Stomach (tissue), 9 donors: ENCODE data around the gene RPL18. TPM values are rescaled to one million over a fixed set of nuclear protein-coding genes. Genes with fewer than 3 reads are reported as not detected.

Source experiments
- DNase-seq, 2 donors: peaks; one replicate each; pipeline versions ENCODE4 v3.0.0 to v3.0.0-alpha.2; 2013 to 2019
- H3K27ac ChIP-seq, 5 donors: fragments of 200-600 bp in 4 of 5; sonication (generic) in 4 of 5; one replicate each; pipeline ENCODE4 v1.5.1; 2013 to 2019; ENCODE audit warnings: mild to moderate bottlenecking in 1 of 5, moderate library complexity in 1 of 5
- H3K27me3 ChIP-seq, 3 donors: fragments of 200-600 bp; sonication (generic); one replicate each; pipeline ENCODE4 v1.5.1; 2017 to 2019; ENCODE audit warnings: mixed run types in 1 of 3
- H3K36me3 ChIP-seq, 4 donors: fragments of 200-600 bp; sonication (generic); 1 replicate in 3 of 4; 2 replicates in 1 of 4; pipeline ENCODE4 v1.5.1; 2016 to 2019
- H3K4me1 ChIP-seq, 4 donors: fragments of 200-600 bp; sonication (generic); one replicate each; pipeline ENCODE4 v1.5.1; 2016 to 2019
- H3K4me3 ChIP-seq, 4 donors: fragments of 200-600 bp; sonication (generic) in 3 of 4; one replicate each; pipeline ENCODE4 v1.5.1; 2016 to 2019; ENCODE audit warnings: mild to moderate bottlenecking in 1 of 4
- H3K9me3 ChIP-seq, 4 donors: fragments of 200-600 bp; sonication (generic); one replicate each; pipeline ENCODE4 v1.5.1; 2016 to 2019
- EP300 ChIP-seq: sonication (generic); formaldehyde crosslinking; IDR thresholded peaks from one replicate; pipeline ENCODE4 v1.6.1; 2017; ENCODE audit warnings: antibody characterized with exemption
- POLR2A ChIP-seq, 4 donors: fragments of 450-650 bp; IDR thresholded peaks; one replicate each; pipeline ENCODE4 v1.6.1; 2016; ENCODE audit warnings: antibody characterized with exemption in 4 of 4, control low read depth in 2 of 4, mild to moderate bottlenecking in 1 of 4, moderate library complexity in 1 of 4
- POLR2AphosphoS5 ChIP-seq, 3 donors: sonication (generic); formaldehyde crosslinking; IDR thresholded peaks; one replicate each; pipeline ENCODE4 v1.6.1; 2016; ENCODE audit warnings: antibody characterized with exemption in 3 of 3
- WGBS, 5 donors: extraction: QIAGEN DNeasy Blood & Tissue Kit in 3 of 5; methylation state at CpG; one replicate each; pipeline versions ENCODE4 v1.1.5 to v1.1.7; 2013 to 2018; 5-methylcytosine and 5-hydroxymethylcytosine counted together
- intact Hi-C: fragments of 100-400 bp; cut with DNase I; formaldehyde crosslinking; loops from one replicate; pipeline ENCODE4 v1.15.1; 2023; ENCODE audit warnings: low total_unique reads
- polyA plus RNA-seq, 3 donors: library from polyadenylated mRNA; stranded (reverse); fragments of 200-250 nt; gene quantifications; one replicate each; pipeline ENCODE4 v1.2.3, GENCODE V29; 2013
- total RNA-seq, 5 donors: library from RNA; depleted of rRNA; stranded (reverse); fragments of >200 nt; gene quantifications; one replicate each; pipeline versions ENCODE4 v1.1.0 to v1.2.3, GENCODE V29; 2014 to 2016
- TF ChIP-seq, protein P1 (sequence below), 7 experiments: fragments of 450-650 bp in 4 of 7; fragments of 200-600 bp in 3 of 7; sonication (generic) in 3 of 7; IDR thresholded peaks; one replicate each; pipeline ENCODE4 v1.5.1; 2016 to 2019; ENCODE audit warnings: antibody characterized with exemption in 7 of 7, control low read depth in 2 of 7, mild to moderate bottlenecking in 1 of 7
- donor health status: healthy with polysubstance abuse.
- donor health status: Bipolar disorder and iron deficiency.
- donor health status: healthy.

The RPL18 gene
- total and polyA plus RNA-seq, 8 donors: 1,272 to 3,739 (median 2,415) TPM

DNA sequence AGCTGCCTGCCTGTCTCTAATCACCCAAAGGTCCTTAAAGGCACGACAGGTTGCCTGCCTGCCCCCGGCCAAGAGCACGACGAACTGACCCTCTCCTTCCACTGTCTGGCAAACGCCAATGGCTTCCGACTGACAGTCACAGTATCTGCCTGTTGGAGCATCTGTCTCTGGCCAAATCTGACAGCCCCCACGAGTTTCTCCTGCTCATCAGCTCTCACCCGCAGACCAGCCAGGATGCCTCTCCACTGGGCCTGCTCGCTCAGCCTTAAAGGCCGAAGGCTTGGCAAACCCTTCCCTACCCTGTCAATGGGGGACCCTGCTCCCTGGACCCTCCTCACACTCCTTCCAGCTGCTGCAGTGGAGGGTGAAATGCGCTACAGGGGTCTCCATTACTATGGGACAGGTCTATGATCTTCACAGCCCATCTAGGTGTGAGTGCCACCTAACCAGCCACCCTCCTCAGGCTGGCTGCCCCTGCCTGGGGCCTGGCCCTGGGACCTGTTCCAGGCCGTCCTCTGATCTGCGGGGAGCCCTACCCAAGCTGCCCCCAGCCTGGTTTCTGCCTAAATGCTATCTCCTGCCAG is 5.0 kb downstream of the RPL18 start:
- Histone ChIP-seq H3K4me1 (peaks cover 34 to 64% (median 54%) of the 10 kb centered on the region in 4 donors), H3K4me3 (peak overlapping the region; percentile 23 to 93 (median 34)), H3K36me3 (peaks cover 24 to 41% (median 31%) of the 10 kb centered on the region in 4 donors), H3K27ac (peak overlapping the region; percentile 77 to 94 (median 93)), H3K9me3 (no peaks in the 10 kb centered on the region), H3K27me3 (no peaks in the 10 kb centered on the region)
- 45 to 59% (median 54%) methylated on average over 12 to 13 of the region's 13 CpGs for WGBS, 5 donors
- no peak for DNase-seq
- TF ChIP-seq, protein P1, sequence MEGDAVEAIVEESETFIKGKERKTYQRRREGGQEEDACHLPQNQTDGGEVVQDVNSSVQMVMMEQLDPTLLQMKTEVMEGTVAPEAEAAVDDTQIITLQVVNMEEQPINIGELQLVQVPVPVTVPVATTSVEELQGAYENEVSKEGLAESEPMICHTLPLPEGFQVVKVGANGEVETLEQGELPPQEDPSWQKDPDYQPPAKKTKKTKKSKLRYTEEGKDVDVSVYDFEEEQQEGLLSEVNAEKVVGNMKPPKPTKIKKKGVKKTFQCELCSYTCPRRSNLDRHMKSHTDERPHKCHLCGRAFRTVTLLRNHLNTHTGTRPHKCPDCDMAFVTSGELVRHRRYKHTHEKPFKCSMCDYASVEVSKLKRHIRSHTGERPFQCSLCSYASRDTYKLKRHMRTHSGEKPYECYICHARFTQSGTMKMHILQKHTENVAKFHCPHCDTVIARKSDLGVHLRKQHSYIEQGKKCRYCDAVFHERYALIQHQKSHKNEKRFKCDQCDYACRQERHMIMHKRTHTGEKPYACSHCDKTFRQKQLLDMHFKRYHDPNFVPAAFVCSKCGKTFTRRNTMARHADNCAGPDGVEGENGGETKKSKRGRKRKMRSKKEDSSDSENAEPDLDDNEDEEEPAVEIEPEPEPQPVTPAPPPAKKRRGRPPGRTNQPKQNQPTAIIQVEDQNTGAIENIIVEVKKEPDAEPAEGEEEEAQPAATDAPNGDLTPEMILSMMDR (IDR thresholded peaks at IDR 0.05): no peak
- TF ChIP-seq POLR2A (IDR thresholded peaks at IDR 0.05): no peak
- TF ChIP-seq POLR2AphosphoS5 (IDR thresholded peaks at IDR 0.05): no peak
- intact Hi-C loops: no loop called here

DNA sequence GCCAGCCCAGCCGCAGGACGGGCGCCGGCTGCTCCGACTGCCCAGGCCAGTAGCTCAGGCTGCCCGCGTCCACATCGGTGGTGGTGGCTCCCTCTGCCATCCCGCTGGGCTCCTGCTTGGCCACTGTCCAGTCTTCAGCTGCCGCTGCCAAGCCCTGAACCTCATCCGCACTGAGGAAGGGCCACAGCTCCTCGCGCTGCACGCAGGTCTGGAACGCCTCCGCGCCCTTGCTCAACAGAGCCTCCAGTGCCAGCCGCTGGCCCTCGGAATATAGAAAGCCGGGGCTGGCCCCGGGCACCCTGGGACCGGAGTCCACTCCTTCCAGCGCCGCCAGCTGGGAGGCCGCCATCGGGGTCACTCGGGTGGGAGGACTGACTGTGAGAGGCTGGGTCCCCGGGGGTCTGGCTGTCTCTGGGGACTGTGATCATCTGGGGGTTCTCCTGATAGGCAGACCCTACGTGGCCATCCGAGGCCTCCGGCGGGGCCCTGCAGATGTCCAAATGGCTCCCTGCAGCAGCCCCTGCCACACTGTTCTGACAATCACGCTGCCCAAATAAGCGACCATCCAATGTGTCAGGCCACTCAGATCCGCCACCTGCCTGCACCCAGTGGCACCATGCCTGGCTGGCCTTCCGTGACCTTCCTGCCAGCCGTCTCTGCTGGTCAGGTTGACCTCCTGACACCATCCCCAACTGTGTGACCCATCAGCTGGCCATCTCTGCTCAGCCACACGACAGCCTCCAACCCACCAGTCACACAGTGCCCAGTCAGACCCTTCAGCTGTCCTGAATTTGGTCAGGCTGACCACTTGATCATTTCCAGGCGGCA is 5.7 kb downstream of the RPL18 start:
- H3K27me3 ChIP-seq: no peaks in the 10 kb centered on the region
- H3K27ac ChIP-seq: peak overlapping the region; percentile 77 to 94 (median 93)
- H3K36me3 ChIP-seq: peaks cover 24 to 41% (median 31%) of the 10 kb centered on the region in 4 donors
- H3K4me3 ChIP-seq: peak overlapping the region in 3 of 4 donors; percentile 30 to 93 (median 37)
- WGBS, 5 donors: 33 to 75% (median 51%) methylated on average over 11 to 39 of the region's 39 CpGs
- no peaks in the 10 kb centered on the region for H3K9me3 ChIP-seq
- peaks cover 34 to 65% (median 52%) of the 10 kb centered on the region in 4 donors for H3K4me1 ChIP-seq
- TF ChIP-seq POLR2A (IDR thresholded peaks at IDR 0.05): no peak
- TF ChIP-seq POLR2AphosphoS5 (IDR thresholded peaks at IDR 0.05): peak in 2 of 3 donors; percentile 30 to 39
- DNase-seq: peak in 1 of 2 donors; percentile 87
- intact Hi-C loops: no loop called here

DNA sequence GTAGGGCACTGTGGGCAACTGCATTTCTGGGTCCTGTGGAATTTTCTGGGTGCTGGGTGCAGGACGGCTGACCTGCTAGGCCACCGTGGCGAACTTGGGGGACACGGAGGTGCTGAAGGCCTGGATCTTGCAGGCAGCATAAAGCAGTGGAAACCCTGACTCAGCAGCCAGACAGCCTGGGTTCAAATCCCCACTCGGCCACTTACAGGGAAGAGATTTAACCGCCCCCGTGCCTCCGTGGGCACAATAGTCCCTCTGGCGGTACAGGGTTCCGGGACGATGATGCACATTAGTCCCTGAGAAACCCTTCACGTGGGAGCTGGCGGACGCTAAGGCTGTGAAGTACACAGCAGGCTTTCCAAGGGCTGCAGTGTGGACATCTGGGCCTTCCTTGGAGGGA is 7.1 kb downstream of the RPL18 start:
- intact Hi-C loops: no loop called here

DNA sequence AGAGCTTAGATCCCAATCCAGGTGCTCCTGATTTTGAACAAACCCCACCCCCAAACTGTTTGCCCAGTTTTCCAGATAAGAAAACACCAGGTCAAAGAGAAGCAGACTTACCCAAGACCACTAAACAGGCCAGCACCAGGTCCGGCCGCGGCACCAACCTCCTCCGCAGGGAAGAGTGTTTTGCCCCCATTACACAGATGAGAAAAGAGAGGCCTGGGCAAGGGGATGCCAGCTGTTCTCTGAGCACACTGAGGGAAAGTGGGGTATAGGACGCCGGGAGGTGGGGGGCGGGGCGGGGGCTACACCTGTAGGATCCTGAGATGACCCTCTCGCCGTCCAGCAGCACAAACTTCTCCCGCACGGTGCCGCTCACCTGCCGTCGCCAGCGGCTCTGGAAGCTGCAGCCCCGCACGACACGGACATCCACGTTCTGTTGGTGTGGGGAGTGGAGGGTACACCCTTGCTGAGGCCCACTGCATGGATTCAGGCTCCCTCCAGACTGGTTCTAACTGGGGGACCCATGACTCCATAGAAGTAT is 9.3 kb downstream of the RPL18 start:
- Histone ChIP-seq H3K36me3 (peaks cover 0 to 11% (median under 1%) of the 10 kb centered on the region in 4 donors), H3K4me1 (peaks cover under 1 to 29% (median 18%) of the 10 kb centered on the region in 4 donors), H3K27me3 (no peaks in the 10 kb centered on the region), H3K27ac (no peak overlapping the region), H3K4me3 (no peak overlapping the region), H3K9me3 (no peaks in the 10 kb centered on the region)
- no peak for DNase-seq
- intact Hi-C loops: no loop called here
- TF ChIP-seq EP300 (no peak), POLR2AphosphoS5 (IDR thresholded peaks at IDR 0.05) (no peak)
- TF ChIP-seq, protein P1 (IDR thresholded peaks at IDR 0.05): no peak
- 88 to 97% (median 91%) methylated on average over 14 to 20 of the region's 20 CpGs for WGBS, 5 donors

More for the DNA sequence above, 7.1 kb downstream of the RPL18 start:
- WGBS, 5 donors: 89 to 95% (median 93%) methylated on average over 9 to 14 of the region's 14 CpGs
- Histone ChIP-seq H3K36me3 (peaks cover 18 to 32% (median 23%) of the 10 kb centered on the region in 4 donors), H3K9me3 (no peaks in the 10 kb centered on the region), H3K27me3 (no peaks in the 10 kb centered on the region), H3K4me1 (peaks cover 22 to 52% (median 38%) of the 10 kb centered on the region in 4 donors), H3K27ac (no peak overlapping the region), H3K4me3 (peak overlapping the region in 1 of 4 donors; percentile 9)
- no peak for DNase-seq
- TF ChIP-seq POLR2A (IDR thresholded peaks at IDR 0.05) (no peak), EP300 (no peak), POLR2AphosphoS5 (IDR thresholded peaks at IDR 0.05) (no peak)
- TF ChIP-seq, protein P1 (IDR thresholded peaks at IDR 0.05): no peak
